ENCODE data around the gene LCN2. TPM values are rescaled to one million over a fixed set of nuclear protein-coding genes. Genes with fewer than 3 reads are reported as not detected.

The LCN2 gene
- total and polyA plus RNA-seq, 9 of the 15 experiments (the other 6 are each of a cell fraction or from before 2014, with no cell fraction given), result 0.10 to 1.2 (median 0.44) TPM; not detected in 1

- TF ChIP-seq ZNF512 (tag; IDR thresholded peaks at IDR 0.05) (no peak), USF2 (CRISPR knock-in tag; IDR thresholded peaks at IDR 0.05) (no peak), FOXM1 (IDR thresholded peaks at IDR 0.05; ENCODE audit: low read depth) (no peak), FOXM1 (CRISPR knock-in tag; IDR thresholded peaks at IDR 0.05; ENCODE audit: low read depth) (no peak), ETS1 (conservative IDR thresholded peaks at IDR 0.05; ENCODE audit: control insufficient read depth, low read depth, low read length) (peak; percentile 82; the same call in 1 of the 2 replicates), ZNF408 (CRISPR knock-in tag; IDR thresholded peaks at IDR 0.05; ENCODE audit: low read depth) (no peak), TSC22D4 (tag; IDR thresholded peaks at IDR 0.05) (no peak), SREBF1 (IDR thresholded peaks at IDR 0.05; ENCODE audit: borderline replicate concordance, low read depth, low read length) (0 out of 2 replicates have a peak, but pooled peaks have one; percentile 73), MBD1 (CRISPR knock-in tag; IDR thresholded peaks at IDR 0.05) (no peak), ZSCAN29 (IDR thresholded peaks at IDR 0.05) (no peak), ZNF436 (CRISPR knock-in tag; IDR thresholded peaks at IDR 0.05) (no peak), KLF13 (tag; IDR thresholded peaks at IDR 0.05; ENCODE audit: borderline replicate concordance, low read depth) (peak; percentile 93), PYGO2 (tag; IDR thresholded peaks at IDR 0.05) (no peak), ZBTB17 (CRISPR knock-in tag; IDR thresholded peaks at IDR 0.05) (peak; percentile 87), NFIX (CRISPR knock-in tag; IDR thresholded peaks at IDR 0.05; ENCODE audit: low read depth) (peak; percentile 2; the same call in 1 of the 2 replicates), TEAD4 (IDR thresholded peaks at IDR 0.05; ENCODE audit: low read length) (no peak), TEAD4 (CRISPR knock-in tag; IDR thresholded peaks at IDR 0.05; ENCODE audit: borderline replicate concordance) (no peak), ELF4 (CRISPR knock-in tag; IDR thresholded peaks at IDR 0.05) (peak; percentile 87; the same call in 1 of the 2 replicates), NCOA4 (IDR thresholded peaks at IDR 0.05; ENCODE audit: partially characterized antibody) (no peak), ZNF583 (CRISPR knock-in tag; IDR thresholded peaks at IDR 0.05) (peak; percentile 53; the same call in 1 of the 2 replicates), RBM25 (IDR thresholded peaks at IDR 0.05; ENCODE audit: low read depth, low read length, severe bottlenecking) (peak; percentile 77)
Observed at GRCh38 chr9:128191406-128192046, 42.3 kb downstream of the LCN2 start, which contains the start of gene CIZ1 (continued).
